GF-D8 (cell line): ENCODE data around the gene MICAL3.

ENCODE experiments used
- DNase-seq: peaks from one replicate; lab custom pipeline; 2025; lab: John Stamatoyannopoulos, UW

The MICAL3 gene

GRCh38 chr22:17816649-17817048 lies 207.7 kb downstream of the MICAL3 start:
- DNase-seq = no peak

GRCh38 chr22:17815703-17816254 lies 208.6 kb downstream of the MICAL3 start:
- DNase-seq = no peak

- DNase-seq = no peak
These were observed 209.5 kb downstream of the MICAL3 start for GRCh38 chr22:17814830-17815229.

- no peak for DNase-seq
These were observed 210.3 kb downstream of the MICAL3 start for GRCh38 chr22:17814084-17814483.

GRCh38 chr22:17811119-17811518 lies 213.2 kb downstream of the MICAL3 start:
- no peak for DNase-seq

GRCh38 chr22:17810570-17811116 lies 213.7 kb downstream of the MICAL3 start:
- DNase-seq = no peak

GRCh38 chr22:17808693-17809403 lies 215.5 kb downstream of the MICAL3 start:
- DNase-seq = no peak

GRCh38 chr22:17807578-17808410 lies 216.6 kb downstream of the MICAL3 start:
- no peak for DNase-seq

GRCh38 chr22:17807086-17807485 lies 217.3 kb downstream of the MICAL3 start:
- DNase-seq = no peak

GRCh38 chr22:17806437-17806836 lies 217.9 kb downstream of the MICAL3 start:
- no peak for DNase-seq

GRCh38 chr22:17804331-17805080 lies 219.9 kb downstream of the MICAL3 start:
- DNase-seq = no peak

GRCh38 chr22:17803609-17804270 lies 220.6 kb downstream of the MICAL3 start:
- no peak for DNase-seq

GRCh38 chr22:17802822-17803221 lies 221.5 kb downstream of the MICAL3 start:
- no peak for DNase-seq

- DNase-seq = no peak
These were observed 221.9 kb downstream of the MICAL3 start for GRCh38 chr22:17802411-17802810.

GRCh38 chr22:17797721-17798559 lies 226.4 kb downstream of the MICAL3 start:
- peak; percentile 53 for DNase-seq

GRCh38 chr22:17796695-17797094 lies 227.7 kb downstream of the MICAL3 start:
- DNase-seq = no peak

- no peak for DNase-seq
These were observed 228.5 kb downstream of the MICAL3 start for GRCh38 chr22:17795661-17796548.

- no peak for DNase-seq
These were observed 229.4 kb downstream of the MICAL3 start for GRCh38 chr22:17794726-17795542.
